Measurements from ENCODE around the gene RAB17. TPM values are rescaled to one million over a fixed set of nuclear protein-coding genes. Genes with fewer than 3 reads are reported as not detected.

The RAB17 gene
- total and polyA plus RNA-seq, 2 of the 8 experiments (the other 6 are each of a cell fraction or from before 2014, with no cell fraction given), result 42.6 to 83.4 TPM

DNA sequence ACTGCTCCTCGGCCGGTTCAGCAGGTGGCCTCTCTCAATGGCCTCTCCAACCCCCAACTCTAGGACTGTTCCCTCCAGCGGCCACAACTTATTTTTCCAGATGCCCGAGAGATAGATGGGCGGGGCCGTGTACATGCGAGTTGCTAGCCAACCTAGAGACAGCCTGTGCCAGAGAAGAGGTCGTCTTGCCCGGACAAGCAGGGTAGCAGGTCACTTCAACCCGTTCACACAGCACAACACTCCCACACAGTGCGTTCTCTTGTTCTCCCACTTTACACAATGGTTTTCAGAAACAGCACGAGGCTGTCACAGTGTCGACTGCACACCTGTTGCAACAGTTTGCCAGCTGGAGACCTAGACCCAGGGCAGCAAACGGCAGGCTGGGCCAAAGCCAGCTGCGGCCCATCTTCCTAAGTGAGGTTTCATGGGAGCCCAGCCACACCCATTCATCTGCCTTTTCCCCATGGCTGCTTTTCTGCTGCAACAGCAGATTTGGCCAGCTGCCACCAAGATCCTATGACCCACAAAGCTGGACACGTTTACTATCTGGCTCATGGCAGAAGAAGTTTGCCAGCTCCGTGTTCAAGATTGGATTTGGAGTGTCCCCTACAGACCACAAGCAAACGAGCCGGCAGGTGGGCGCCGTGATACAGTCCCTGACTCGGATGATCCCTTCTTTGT, 31.4 kb downstream of the RAB17 start (continued):
- TF ChIP-seq, protein P1, sequence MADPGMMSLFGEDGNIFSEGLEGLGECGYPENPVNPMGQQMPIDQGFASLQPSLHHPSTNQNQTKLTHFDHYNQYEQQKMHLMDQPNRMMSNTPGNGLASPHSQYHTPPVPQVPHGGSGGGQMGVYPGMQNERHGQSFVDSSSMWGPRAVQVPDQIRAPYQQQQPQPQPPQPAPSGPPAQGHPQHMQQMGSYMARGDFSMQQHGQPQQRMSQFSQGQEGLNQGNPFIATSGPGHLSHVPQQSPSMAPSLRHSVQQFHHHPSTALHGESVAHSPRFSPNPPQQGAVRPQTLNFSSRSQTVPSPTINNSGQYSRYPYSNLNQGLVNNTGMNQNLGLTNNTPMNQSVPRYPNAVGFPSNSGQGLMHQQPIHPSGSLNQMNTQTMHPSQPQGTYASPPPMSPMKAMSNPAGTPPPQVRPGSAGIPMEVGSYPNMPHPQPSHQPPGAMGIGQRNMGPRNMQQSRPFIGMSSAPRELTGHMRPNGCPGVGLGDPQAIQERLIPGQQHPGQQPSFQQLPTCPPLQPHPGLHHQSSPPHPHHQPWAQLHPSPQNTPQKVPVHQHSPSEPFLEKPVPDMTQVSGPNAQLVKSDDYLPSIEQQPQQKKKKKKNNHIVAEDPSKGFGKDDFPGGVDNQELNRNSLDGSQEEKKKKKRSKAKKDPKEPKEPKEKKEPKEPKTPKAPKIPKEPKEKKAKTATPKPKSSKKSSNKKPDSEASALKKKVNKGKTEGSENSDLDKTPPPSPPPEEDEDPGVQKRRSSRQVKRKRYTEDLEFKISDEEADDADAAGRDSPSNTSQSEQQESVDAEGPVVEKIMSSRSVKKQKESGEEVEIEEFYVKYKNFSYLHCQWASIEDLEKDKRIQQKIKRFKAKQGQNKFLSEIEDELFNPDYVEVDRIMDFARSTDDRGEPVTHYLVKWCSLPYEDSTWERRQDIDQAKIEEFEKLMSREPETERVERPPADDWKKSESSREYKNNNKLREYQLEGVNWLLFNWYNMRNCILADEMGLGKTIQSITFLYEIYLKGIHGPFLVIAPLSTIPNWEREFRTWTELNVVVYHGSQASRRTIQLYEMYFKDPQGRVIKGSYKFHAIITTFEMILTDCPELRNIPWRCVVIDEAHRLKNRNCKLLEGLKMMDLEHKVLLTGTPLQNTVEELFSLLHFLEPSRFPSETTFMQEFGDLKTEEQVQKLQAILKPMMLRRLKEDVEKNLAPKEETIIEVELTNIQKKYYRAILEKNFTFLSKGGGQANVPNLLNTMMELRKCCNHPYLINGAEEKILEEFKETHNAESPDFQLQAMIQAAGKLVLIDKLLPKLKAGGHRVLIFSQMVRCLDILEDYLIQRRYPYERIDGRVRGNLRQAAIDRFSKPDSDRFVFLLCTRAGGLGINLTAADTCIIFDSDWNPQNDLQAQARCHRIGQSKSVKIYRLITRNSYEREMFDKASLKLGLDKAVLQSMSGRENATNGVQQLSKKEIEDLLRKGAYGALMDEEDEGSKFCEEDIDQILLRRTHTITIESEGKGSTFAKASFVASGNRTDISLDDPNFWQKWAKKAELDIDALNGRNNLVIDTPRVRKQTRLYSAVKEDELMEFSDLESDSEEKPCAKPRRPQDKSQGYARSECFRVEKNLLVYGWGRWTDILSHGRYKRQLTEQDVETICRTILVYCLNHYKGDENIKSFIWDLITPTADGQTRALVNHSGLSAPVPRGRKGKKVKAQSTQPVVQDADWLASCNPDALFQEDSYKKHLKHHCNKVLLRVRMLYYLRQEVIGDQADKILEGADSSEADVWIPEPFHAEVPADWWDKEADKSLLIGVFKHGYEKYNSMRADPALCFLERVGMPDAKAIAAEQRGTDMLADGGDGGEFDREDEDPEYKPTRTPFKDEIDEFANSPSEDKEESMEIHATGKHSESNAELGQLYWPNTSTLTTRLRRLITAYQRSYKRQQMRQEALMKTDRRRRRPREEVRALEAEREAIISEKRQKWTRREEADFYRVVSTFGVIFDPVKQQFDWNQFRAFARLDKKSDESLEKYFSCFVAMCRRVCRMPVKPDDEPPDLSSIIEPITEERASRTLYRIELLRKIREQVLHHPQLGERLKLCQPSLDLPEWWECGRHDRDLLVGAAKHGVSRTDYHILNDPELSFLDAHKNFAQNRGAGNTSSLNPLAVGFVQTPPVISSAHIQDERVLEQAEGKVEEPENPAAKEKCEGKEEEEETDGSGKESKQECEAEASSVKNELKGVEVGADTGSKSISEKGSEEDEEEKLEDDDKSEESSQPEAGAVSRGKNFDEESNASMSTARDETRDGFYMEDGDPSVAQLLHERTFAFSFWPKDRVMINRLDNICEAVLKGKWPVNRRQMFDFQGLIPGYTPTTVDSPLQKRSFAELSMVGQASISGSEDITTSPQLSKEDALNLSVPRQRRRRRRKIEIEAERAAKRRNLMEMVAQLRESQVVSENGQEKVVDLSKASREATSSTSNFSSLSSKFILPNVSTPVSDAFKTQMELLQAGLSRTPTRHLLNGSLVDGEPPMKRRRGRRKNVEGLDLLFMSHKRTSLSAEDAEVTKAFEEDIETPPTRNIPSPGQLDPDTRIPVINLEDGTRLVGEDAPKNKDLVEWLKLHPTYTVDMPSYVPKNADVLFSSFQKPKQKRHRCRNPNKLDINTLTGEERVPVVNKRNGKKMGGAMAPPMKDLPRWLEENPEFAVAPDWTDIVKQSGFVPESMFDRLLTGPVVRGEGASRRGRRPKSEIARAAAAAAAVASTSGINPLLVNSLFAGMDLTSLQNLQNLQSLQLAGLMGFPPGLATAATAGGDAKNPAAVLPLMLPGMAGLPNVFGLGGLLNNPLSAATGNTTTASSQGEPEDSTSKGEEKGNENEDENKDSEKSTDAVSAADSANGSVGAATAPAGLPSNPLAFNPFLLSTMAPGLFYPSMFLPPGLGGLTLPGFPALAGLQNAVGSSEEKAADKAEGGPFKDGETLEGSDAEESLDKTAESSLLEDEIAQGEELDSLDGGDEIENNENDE (IDR thresholded peaks at IDR 0.05; ENCODE audit: insufficient replicate concordance, low read length), result no peak
- TF ChIP-seq RBBP5 (IDR thresholded peaks at IDR 0.05; ENCODE audit: borderline replicate concordance, low read depth, low read length) (no peak), SAP30 (IDR thresholded peaks at IDR 0.05; ENCODE audit: insufficient read depth, insufficient replicate concordance, low read length) (no peak), TAF7 (optimal IDR thresholded peaks at IDR 0.05; ENCODE audit: borderline replicate concordance, low read depth, low read length) (no peak)
- TF ChIP-seq, protein P2, sequence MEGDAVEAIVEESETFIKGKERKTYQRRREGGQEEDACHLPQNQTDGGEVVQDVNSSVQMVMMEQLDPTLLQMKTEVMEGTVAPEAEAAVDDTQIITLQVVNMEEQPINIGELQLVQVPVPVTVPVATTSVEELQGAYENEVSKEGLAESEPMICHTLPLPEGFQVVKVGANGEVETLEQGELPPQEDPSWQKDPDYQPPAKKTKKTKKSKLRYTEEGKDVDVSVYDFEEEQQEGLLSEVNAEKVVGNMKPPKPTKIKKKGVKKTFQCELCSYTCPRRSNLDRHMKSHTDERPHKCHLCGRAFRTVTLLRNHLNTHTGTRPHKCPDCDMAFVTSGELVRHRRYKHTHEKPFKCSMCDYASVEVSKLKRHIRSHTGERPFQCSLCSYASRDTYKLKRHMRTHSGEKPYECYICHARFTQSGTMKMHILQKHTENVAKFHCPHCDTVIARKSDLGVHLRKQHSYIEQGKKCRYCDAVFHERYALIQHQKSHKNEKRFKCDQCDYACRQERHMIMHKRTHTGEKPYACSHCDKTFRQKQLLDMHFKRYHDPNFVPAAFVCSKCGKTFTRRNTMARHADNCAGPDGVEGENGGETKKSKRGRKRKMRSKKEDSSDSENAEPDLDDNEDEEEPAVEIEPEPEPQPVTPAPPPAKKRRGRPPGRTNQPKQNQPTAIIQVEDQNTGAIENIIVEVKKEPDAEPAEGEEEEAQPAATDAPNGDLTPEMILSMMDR (IDR thresholded peaks at IDR 0.05; ENCODE audit: control extremely low read depth in 1 of 3, insufficient read depth in 1 of 3, low read depth in 1 of 3, low read length in 3 of 3), result no peak

Measured in H1 (cell line).